ENCODE data around the gene PPFIBP2.

Gene PPFIBP2

GRCh38 chr11:7584910-7585309 is 71.1 kb downstream of the PPFIBP2 start:
- Histone ChIP-seq H3K27ac (ENCODE audit: low read length) (no peak overlapping the region), H3K4me3 (ENCODE audit: low read length) (no peak overlapping the region), H3K9me3 (replicated peaks; ENCODE audit: insufficient read depth, low read length) (no peaks in the 10 kb centered on the region), H3F3A (ENCODE audit: insufficient read depth, low read length) (no peaks in the 10 kb centered on the region), H4K20me1 (ENCODE audit: insufficient read depth, low read length) (no peaks in the 10 kb centered on the region), H3K79me2 (ENCODE audit: low read length) (0 out of 2 replicates have a peak, but pooled peaks cover 3% of the 10 kb centered on the region), H3K4me2 (ENCODE audit: low read depth, low read length) (no peak overlapping the region), H3K27me3 (replicated peaks; ENCODE audit: insufficient read depth, low read length) (no peaks in the 10 kb centered on the region), H2AFZ (ENCODE audit: low read length) (no peak overlapping the region), H3K4me1 (ENCODE audit: low read length) (no peaks in the 10 kb centered on the region), H3K9me2 (replicated peaks; ENCODE audit: insufficient read depth, low read length) (no peaks in the 10 kb centered on the region), H3K9ac (ENCODE audit: low read length) (no peak overlapping the region), H3K36me3 (replicated peaks; ENCODE audit: insufficient read depth, low read length) (no peaks in the 10 kb centered on the region)
- no peak for DNase-seq
- TF ChIP-seq CTCF (IDR thresholded peaks at IDR 0.05; ENCODE audit: low read length) (no peak), EZH2 (optimal IDR thresholded peaks at IDR 0.05; ENCODE audit: low read depth, low read length) (no peak), EZH2phosphoT487 (IDR thresholded peaks at IDR 0.05; ENCODE audit: low read length) (no peak)

GRCh38 chr11:7585816-7586215 is 72.0 kb downstream of the PPFIBP2 start:
- H4K20me1 ChIP-seq (ENCODE audit: insufficient read depth, low read length), result no peaks in the 10 kb centered on the region
- no peaks in the 10 kb centered on the region for H3K4me1 ChIP-seq (ENCODE audit: low read length)
- no peak for DNase-seq
- no peaks in the 10 kb centered on the region for H3K9me2 ChIP-seq (replicated peaks; ENCODE audit: insufficient read depth, low read length)
- TF ChIP-seq EZH2 (optimal IDR thresholded peaks at IDR 0.05; ENCODE audit: low read depth, low read length) (no peak), EZH2phosphoT487 (IDR thresholded peaks at IDR 0.05; ENCODE audit: low read length) (no peak), CTCF (IDR thresholded peaks at IDR 0.05; ENCODE audit: low read length) (no peak)
- no peak overlapping the region for H3K4me2 ChIP-seq (ENCODE audit: low read depth, low read length)
- no peak overlapping the region for H2AFZ ChIP-seq (ENCODE audit: low read length)
- no peak overlapping the region for H3K9ac ChIP-seq (ENCODE audit: low read length)
- no peak overlapping the region for H3K4me3 ChIP-seq (ENCODE audit: low read length)
- no peak overlapping the region for H3K27ac ChIP-seq (ENCODE audit: low read length)
- H3K79me2 ChIP-seq (ENCODE audit: low read length), result no peaks in the 10 kb centered on the region
- H3K27me3 ChIP-seq (replicated peaks; ENCODE audit: insufficient read depth, low read length), result no peaks in the 10 kb centered on the region
- H3K9me3 ChIP-seq (replicated peaks; ENCODE audit: insufficient read depth, low read length), result no peaks in the 10 kb centered on the region
- H3K36me3 ChIP-seq (replicated peaks; ENCODE audit: insufficient read depth, low read length), result no peaks in the 10 kb centered on the region
- no peaks in the 10 kb centered on the region for H3F3A ChIP-seq (ENCODE audit: insufficient read depth, low read length)

- no peak overlapping the region for H3K9ac ChIP-seq (ENCODE audit: low read length)
- H3K4me1 ChIP-seq (ENCODE audit: low read length), result no peaks in the 10 kb centered on the region
- TF ChIP-seq CTCF (IDR thresholded peaks at IDR 0.05; ENCODE audit: low read length) (no peak), EZH2 (optimal IDR thresholded peaks at IDR 0.05; ENCODE audit: low read depth, low read length) (no peak), EZH2phosphoT487 (IDR thresholded peaks at IDR 0.05; ENCODE audit: low read length) (no peak)
- H3K27ac ChIP-seq (ENCODE audit: low read length), result no peak overlapping the region
- no peak overlapping the region for H2AFZ ChIP-seq (ENCODE audit: low read length)
- no peaks in the 10 kb centered on the region for H3K27me3 ChIP-seq (replicated peaks; ENCODE audit: insufficient read depth, low read length)
- H3F3A ChIP-seq (ENCODE audit: insufficient read depth, low read length), result no peaks in the 10 kb centered on the region
- H3K9me3 ChIP-seq (replicated peaks; ENCODE audit: insufficient read depth, low read length), result no peaks in the 10 kb centered on the region
- DNase-seq, result no peak
- no peak overlapping the region for H3K4me3 ChIP-seq (ENCODE audit: low read length)
- H3K36me3 ChIP-seq (replicated peaks; ENCODE audit: insufficient read depth, low read length), result no peaks in the 10 kb centered on the region
- no peaks in the 10 kb centered on the region for H3K9me2 ChIP-seq (replicated peaks; ENCODE audit: insufficient read depth, low read length)
- H3K79me2 ChIP-seq (ENCODE audit: low read length), result no peaks in the 10 kb centered on the region
- H4K20me1 ChIP-seq (ENCODE audit: insufficient read depth, low read length), result no peaks in the 10 kb centered on the region
- H3K4me2 ChIP-seq (ENCODE audit: low read depth, low read length), result no peak overlapping the region
These were observed 72.6 kb downstream of the PPFIBP2 start for GRCh38 chr11:7586376-7586775.
